BLaER1 treated with 17β-estradiol and CSF1 and Interleukin-3, amounts not matched to agents 10 nM and 100 nM (cell line): ENCODE measurements around the gene SLC25A26.

Source experiments
- H3K27ac ChIP-seq, 11 experiments: shearing (Covaris generic); formaldehyde crosslinking; 2 replicates each; pipeline ENCODE4 v1.8.1; 2022
- H3K27me3 ChIP-seq, 11 experiments: shearing (Covaris generic); formaldehyde crosslinking; 2 replicates each; pipeline ENCODE4 v1.8.1; 2022
- H3K36me3 ChIP-seq, 11 experiments: shearing (Covaris generic); formaldehyde crosslinking; 2 replicates each; pipeline ENCODE4 v1.8.1; 2022
- H3K4me1 ChIP-seq, 10 experiments: shearing (Covaris generic); formaldehyde crosslinking; 2 replicates each; pipeline ENCODE4 v1.8.1; 2022
- H3K4me2 ChIP-seq, 11 experiments: shearing (Covaris generic); formaldehyde crosslinking; 2 replicates each; pipeline ENCODE4 v1.8.1; 2022
- H3K4me3 ChIP-seq, 10 experiments: shearing (Covaris generic); formaldehyde crosslinking; 2 replicates each; pipeline ENCODE4 v1.8.1; 2022
- H3K9ac ChIP-seq, 11 experiments: shearing (Covaris generic); formaldehyde crosslinking; 2 replicates each; pipeline ENCODE4 v1.8.1; 2022
- H3K9me3 ChIP-seq, 11 experiments: shearing (Covaris generic); formaldehyde crosslinking; replicated peaks in 1 of 11; 2 replicates each; pipeline ENCODE4 v1.8.1; 2022
- H4K20me1 ChIP-seq, 11 experiments: shearing (Covaris generic); formaldehyde crosslinking; 2 replicates each; pipeline ENCODE4 v1.8.1; 2022
- Cebpa-rat ChIP-seq, 11 experiments: shearing (Covaris generic); IDR thresholded peaks; 2 replicates each; pipeline ENCODE4 v1.8.1; 2022

Gene SLC25A26

DNA sequence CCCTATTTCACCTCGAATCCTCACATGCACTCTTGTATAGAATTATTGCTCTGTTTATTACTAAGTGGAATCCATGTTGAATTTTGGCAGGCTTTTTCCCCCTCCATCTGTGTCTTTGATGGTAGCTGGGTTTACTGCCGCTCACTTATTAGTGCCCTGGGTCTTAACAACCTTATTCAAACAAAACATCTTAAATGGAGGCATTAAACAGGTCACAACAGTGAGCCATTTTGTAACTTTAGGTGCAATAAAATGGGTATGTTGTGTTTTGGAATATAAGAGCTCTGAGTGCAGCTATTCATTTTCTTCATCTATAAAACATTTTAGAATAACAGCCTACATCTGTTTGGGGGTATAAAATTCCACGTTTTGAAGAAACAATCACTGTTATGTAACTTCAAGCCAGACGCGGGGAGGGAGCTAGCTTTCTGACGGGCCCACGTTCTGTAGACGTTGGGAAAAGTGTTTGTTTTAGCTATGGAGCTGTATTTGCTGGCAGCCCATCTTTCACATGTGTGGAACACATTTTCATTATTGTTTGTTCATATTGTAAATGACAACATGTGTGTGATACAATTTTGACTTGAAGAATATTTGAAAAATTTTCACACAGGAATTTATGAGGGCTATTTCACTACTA, 122.0 kb downstream of the SLC25A26 start:
- Histone ChIP-seq H3K27me3 (no peaks in the 10 kb centered on the region), H3K9me3 (peaks cover 12 to 16% (median 14%) of the 10 kb centered on the region in 11 experiments), H3K9ac (no peak overlapping the region), H3K4me1 (peaks cover 0 to 33% (median 23%) of the 10 kb centered on the region in 10 experiments; a peak in 16 of 20 replicates), H3K4me3 (no peak overlapping the region), H3K4me2 (peak overlapping the region in 1 of 11 experiments; percentile 53; a peak in 1 of 22 replicates), H4K20me1 (no peaks in the 10 kb centered on the region), H3K27ac (no peak overlapping the region), H3K36me3 (peaks cover 12 to 18% (median 14%) of the 10 kb centered on the region in 11 experiments; a peak in 20 of 22 replicates)
- TF ChIP-seq Cebpa-rat (IDR thresholded peaks at IDR 0.05) = no peak

DNA sequence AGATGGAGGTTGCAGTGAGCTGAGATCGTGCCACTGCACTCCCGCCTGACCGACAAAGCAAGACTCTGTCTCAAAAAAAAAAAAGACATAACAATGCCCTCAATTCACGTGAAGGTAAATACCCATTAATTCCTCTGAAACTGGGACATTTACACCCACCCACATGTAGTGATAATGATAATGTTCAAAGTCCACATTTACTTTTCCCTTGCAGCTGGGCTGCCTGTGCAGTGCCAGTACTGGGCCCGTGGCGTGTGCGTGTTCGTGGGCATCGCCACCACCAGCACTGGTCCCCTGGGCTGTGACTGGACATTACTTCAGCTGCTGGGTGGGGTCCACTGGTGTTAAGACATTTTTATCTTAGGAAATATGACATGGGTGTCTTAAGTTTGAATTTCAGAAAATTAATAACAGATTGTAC, 123.6 kb downstream of the SLC25A26 start:
- Histone ChIP-seq H4K20me1 (no peaks in the 10 kb centered on the region), H3K27me3 (no peaks in the 10 kb centered on the region), H3K9ac (no peak overlapping the region), H3K4me2 (peak overlapping the region in 8 of 11 experiments; percentile 42 to 61 (median 53); a peak in 15 of 22 replicates), H3K36me3 (peaks cover 12 to 20% (median 16%) of the 10 kb centered on the region in 11 experiments; a peak in 20 of 22 replicates), H3K4me3 (no peak overlapping the region), H3K27ac (no peak overlapping the region), H3K9me3 (peaks cover 12 to 18% (median 16%) of the 10 kb centered on the region in 11 experiments), H3K4me1 (peaks cover 0 to 33% (median 23%) of the 10 kb centered on the region in 10 experiments; a peak in 16 of 20 replicates)
- no peak for TF ChIP-seq Cebpa-rat (IDR thresholded peaks at IDR 0.05)

DNA sequence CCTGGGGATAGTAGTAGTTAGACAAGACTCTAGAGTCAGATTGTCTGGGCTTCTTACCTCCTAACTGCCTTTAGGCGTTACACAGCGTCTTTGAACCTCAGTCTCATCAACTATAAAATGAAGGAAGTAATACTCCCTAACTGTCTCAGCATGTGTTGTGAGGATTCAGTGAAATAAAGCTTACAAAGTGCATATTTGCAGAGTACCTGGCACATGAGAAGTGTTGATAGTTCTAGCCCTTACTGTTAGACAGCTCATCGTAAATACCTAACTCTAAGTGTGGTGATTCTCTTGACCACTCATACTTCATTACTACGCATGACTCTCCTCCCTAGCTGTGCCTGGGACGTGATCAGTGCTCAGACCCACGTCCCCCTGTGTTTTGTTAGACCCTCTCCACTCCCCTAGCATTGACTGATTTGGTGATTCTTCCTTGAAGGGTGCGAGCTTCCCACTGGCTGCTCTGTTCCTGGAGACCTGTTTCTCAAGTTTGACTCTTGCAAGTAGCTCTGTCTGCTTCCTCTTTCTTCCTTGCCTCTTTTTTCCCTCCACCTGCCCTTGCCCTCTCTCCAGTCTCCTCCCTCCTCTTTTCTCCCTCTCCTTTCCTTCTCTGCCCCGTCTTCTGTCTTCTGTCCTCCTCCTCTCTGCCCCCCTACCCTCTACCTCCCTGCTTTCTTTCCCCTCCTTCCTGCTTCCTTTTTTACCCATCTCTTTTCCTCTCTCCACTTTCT, 124.2 kb downstream of the SLC25A26 start:
- H4K20me1 ChIP-seq = no peaks in the 10 kb centered on the region
- H3K36me3 ChIP-seq = peaks cover 12 to 20% (median 16%) of the 10 kb centered on the region in 11 experiments; a peak in 20 of 22 replicates
- peak overlapping the region in 8 of 11 experiments; percentile 42 to 61 (median 53); a peak in 18 of 22 replicates for H3K4me2 ChIP-seq
- H3K27me3 ChIP-seq = no peaks in the 10 kb centered on the region
- peaks cover 0 to 33% (median 23%) of the 10 kb centered on the region in 10 experiments; a peak in 16 of 20 replicates for H3K4me1 ChIP-seq
- no peak for TF ChIP-seq Cebpa-rat (IDR thresholded peaks at IDR 0.05)
- H3K27ac ChIP-seq = no peak overlapping the region
- H3K9me3 ChIP-seq = peaks cover 12 to 18% (median 16%) of the 10 kb centered on the region in 11 experiments
- H3K4me3 ChIP-seq = no peak overlapping the region
- H3K9ac ChIP-seq = no peak overlapping the region

DNA sequence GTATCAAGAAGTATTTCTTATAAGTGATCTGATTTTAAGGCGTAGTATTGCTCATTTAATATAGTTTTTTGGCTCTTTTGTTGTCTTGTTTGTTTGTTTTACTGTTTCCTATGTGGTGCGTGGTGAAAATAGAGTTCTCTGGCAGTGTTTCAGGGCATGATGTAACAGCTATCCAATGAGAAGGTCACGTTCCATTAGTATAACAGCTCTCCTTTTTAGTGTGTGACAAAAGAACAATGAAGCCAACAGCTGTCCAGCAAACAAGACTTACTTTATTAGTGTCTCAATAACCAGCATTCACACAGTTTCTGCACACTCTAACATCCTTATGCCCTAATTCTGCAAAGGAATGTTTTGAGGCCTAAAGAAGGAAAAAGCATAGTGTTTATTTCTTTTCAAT, 127.9 kb downstream of the SLC25A26 start:
- peaks cover 12 to 18% (median 16%) of the 10 kb centered on the region in 11 experiments for H3K9me3 ChIP-seq
- H3K36me3 ChIP-seq = peaks cover 12 to 20% (median 16%) of the 10 kb centered on the region in 11 experiments; a peak in 20 of 22 replicates
- no peak overlapping the region for H3K4me3 ChIP-seq
- H3K27me3 ChIP-seq = no peaks in the 10 kb centered on the region
- H3K9ac ChIP-seq = no peak overlapping the region
- no peak overlapping the region for H3K4me2 ChIP-seq
- H3K27ac ChIP-seq = no peak overlapping the region
- TF ChIP-seq Cebpa-rat (IDR thresholded peaks at IDR 0.05) = no peak
- H3K4me1 ChIP-seq = peaks cover 0 to 24% (median 21%) of the 10 kb centered on the region in 10 experiments; a peak in 16 of 20 replicates
- no peaks in the 10 kb centered on the region for H4K20me1 ChIP-seq

DNA sequence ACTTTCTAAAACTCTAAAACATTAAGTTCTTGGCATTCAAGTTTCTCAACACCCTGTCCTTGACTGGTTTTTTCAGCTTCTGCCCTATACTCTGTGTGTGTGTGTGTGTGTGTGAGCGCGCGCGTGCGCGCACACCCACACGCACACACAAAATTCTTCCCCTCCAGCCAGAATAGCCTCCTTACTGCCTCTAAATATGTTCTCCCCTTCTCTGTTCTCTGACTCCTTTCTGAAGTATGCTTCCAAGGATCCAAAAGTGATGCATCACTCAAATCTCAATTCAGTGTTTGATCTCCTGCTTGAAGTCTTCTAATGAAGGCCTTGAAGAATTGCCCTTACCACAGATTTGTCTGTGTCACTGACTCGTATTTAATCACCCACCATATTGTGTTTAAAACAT, 129.8 kb downstream of the SLC25A26 start:
- TF ChIP-seq Cebpa-rat (IDR thresholded peaks at IDR 0.05) = no peak
- no peak overlapping the region for H3K27ac ChIP-seq

DNA sequence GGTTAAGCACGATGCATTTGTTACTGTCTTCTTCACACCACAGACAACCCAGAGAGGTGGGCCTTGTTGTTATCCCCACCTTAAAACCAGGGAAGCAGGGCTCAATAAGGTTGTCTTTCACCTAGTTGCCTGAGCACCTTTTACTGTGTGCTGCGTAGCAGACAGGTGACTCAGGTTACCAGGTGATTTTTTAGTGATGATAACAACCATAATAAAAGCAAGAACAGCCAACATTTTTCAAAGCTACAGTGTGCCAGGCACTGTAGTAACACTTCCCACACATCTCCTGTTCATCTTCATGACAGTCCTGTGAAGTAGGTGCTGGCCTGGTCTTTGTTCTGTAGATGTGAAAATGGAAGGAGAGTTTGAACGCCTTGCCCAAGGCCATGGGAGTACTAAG, 132.2 kb downstream of the SLC25A26 start:
- H3K4me1 ChIP-seq = no peaks in the 10 kb centered on the region
- no peak for TF ChIP-seq Cebpa-rat (IDR thresholded peaks at IDR 0.05)

More for the DNA sequence above, 129.8 kb downstream of the SLC25A26 start:
- H4K20me1 ChIP-seq = no peaks in the 10 kb centered on the region
- peaks cover 12 to 18% (median 16%) of the 10 kb centered on the region in 11 experiments for H3K9me3 ChIP-seq
- no peak overlapping the region for H3K4me2 ChIP-seq
- H3K4me3 ChIP-seq = no peak overlapping the region
- peaks cover 0 to 5% (median 2%) of the 10 kb centered on the region in 10 experiments; a peak in 9 of 20 replicates for H3K4me1 ChIP-seq
- no peaks in the 10 kb centered on the region for H3K27me3 ChIP-seq
- peaks cover 12 to 20% (median 16%) of the 10 kb centered on the region in 11 experiments; a peak in 20 of 22 replicates for H3K36me3 ChIP-seq
- H3K9ac ChIP-seq = no peak overlapping the region

DNA sequence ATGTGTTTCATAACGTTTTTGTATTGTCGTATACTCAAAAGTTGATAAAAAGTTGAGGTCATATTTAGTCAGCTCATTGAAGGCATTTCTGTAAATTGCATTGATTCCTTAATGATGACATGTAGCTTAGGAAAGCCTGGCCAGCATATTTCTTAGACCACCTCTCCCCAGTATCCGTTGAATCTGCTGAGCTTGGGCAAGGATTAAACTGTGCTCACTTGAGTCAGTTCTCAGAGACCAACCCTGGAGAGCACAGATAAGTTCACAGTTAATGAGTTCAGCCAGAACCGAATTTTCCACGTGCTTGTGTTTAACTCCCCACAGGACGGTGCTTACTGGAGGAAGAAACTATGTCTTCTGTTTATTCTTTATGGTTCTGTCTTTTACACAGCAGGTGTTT, 132.7 kb downstream of the SLC25A26 start:
- TF ChIP-seq Cebpa-rat (IDR thresholded peaks at IDR 0.05) = no peak
- Histone ChIP-seq H3K27ac (no peak overlapping the region), H3K27me3 (no peaks in the 10 kb centered on the region), H3K9ac (no peak overlapping the region), H3K4me3 (no peak overlapping the region), H3K9me3 (no peaks in the 10 kb centered on the region), H4K20me1 (no peaks in the 10 kb centered on the region), H3K4me2 (no peak overlapping the region), H3K36me3 (no peaks in the 10 kb centered on the region), H3K4me1 (no peaks in the 10 kb centered on the region)

More for the DNA sequence above, 132.2 kb downstream of the SLC25A26 start:
- Histone ChIP-seq H3K9ac (no peak overlapping the region), H3K4me3 (no peak overlapping the region), H3K36me3 (peaks cover 0 to 2% (median 0%) of the 10 kb centered on the region in 11 experiments; a peak in 7 of 22 replicates), H3K27ac (no peak overlapping the region), H3K27me3 (no peaks in the 10 kb centered on the region), H4K20me1 (no peaks in the 10 kb centered on the region), H3K4me2 (no peak overlapping the region), H3K9me3 (peaks cover 0 to 2% (median 0%) of the 10 kb centered on the region in 11 experiments; a peak in 5 of 22 replicates)

DNA sequence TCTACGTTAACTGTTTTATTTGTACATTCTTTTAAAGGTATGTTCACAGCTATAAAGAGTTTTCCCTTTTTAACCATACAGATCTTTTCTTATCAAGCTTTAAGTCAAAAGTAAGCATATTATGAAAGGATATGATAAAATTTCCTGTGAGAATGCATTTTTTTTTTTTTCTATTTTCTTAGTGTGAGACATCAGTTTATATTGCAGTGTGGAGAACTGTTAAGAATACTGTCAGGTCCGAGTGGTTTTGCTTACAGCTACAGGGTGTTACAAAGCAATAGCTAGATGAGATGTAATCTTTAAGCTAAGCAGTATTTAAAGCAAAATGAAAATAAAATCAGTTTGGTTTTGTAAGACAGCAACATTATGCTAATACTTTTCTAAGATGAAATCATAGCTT, 133.2 kb downstream of the SLC25A26 start:
- H4K20me1 ChIP-seq = no peaks in the 10 kb centered on the region
- no peaks in the 10 kb centered on the region for H3K27me3 ChIP-seq
- no peak overlapping the region for H3K4me2 ChIP-seq
- no peaks in the 10 kb centered on the region for H3K9me3 ChIP-seq
- H3K4me1 ChIP-seq = no peaks in the 10 kb centered on the region
- no peak overlapping the region for H3K27ac ChIP-seq
- no peaks in the 10 kb centered on the region for H3K36me3 ChIP-seq
- H3K4me3 ChIP-seq = no peak overlapping the region
- TF ChIP-seq Cebpa-rat (IDR thresholded peaks at IDR 0.05) = no peak
- no peak overlapping the region for H3K9ac ChIP-seq

DNA sequence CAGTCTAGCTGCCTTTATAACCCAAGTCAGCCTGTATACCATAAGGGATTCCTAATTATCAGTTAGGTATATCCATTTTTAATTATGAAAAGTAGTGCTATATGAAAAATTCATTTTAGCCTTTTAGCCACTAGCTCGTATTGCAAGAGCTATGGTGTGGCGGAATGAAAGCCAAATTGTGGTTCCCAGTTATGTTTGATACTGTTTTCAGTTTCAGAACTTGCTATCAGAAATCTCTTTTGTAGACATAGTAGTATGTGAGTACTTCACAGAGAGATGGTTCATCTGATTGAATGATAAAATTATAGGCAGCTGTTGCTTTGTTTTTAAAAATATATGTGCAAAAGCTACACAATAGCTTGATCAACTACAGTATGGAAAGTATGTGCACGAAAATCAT, 134.6 kb downstream of the SLC25A26 start:
- no peak overlapping the region for H3K4me3 ChIP-seq
- no peak overlapping the region for H3K9ac ChIP-seq
- no peaks in the 10 kb centered on the region for H3K36me3 ChIP-seq
- no peak overlapping the region for H3K27ac ChIP-seq
- H3K9me3 ChIP-seq = no peaks in the 10 kb centered on the region
- TF ChIP-seq Cebpa-rat (IDR thresholded peaks at IDR 0.05) = no peak
- no peaks in the 10 kb centered on the region for H3K4me1 ChIP-seq
- no peaks in the 10 kb centered on the region for H3K27me3 ChIP-seq
- H3K4me2 ChIP-seq = no peak overlapping the region
- no peaks in the 10 kb centered on the region for H4K20me1 ChIP-seq
